IMR-90 (cell line): ENCODE results near the gene ATP7A. TPM values are rescaled to one million over a fixed set of nuclear protein-coding genes. Genes with fewer than 3 reads are reported as not detected.

Source experiments
- ATAC-seq: fragments of 200-7000 bp; cut with Tn5 transposase; 2 replicates; pipeline ENCODE4 v1.9.1; 2020; ENCODE audit warnings: low read depth, mild to moderate bottlenecking, moderate library complexity
- BruUV-seq: library from RNA; stranded (reverse); fragments of 400-500 nt; replicated peaks from 2 replicates; lab custom pipeline; 2021; lab: Mats Ljungman, UMichigan
- CTCF ChIA-PET: fragments of 300-600 bp; formaldehyde crosslinking; extraction: SDS; loops from one replicate; lab custom pipeline; 2021; ENCODE audit warnings: antibody characterized with exemption; lab: Yijun Ruan, JAX
- POLR2A ChIA-PET: fragments of 300-600 bp; sonication (Branson Sonifier 250); formaldehyde crosslinking; loops from one replicate; lab custom pipeline; 2022; ENCODE audit warnings: antibody characterized with exemption; ENCODE audit not compliant: unreplicated experiment; lab: Charles Lee
- DNase-seq: peaks from one replicate; pipeline ENCODE4 v3.0.0; 2013
- H2AFZ ChIP-seq: replicated peaks from 2 replicates; pipeline ENCODE3; 2013; ENCODE audit warnings: low read length, mild to moderate bottlenecking; ENCODE audit not compliant: poor library complexity
- H2AK5ac ChIP-seq: 2 replicates; pipeline ENCODE4 v1.6.1; 2013; ENCODE audit warnings: low read depth, low read length, inconsistent platforms
- H2AK9ac ChIP-seq: replicated peaks from 2 replicates; pipeline ENCODE3; 2013; ENCODE audit warnings: mild to moderate bottlenecking, low read depth, low read length, moderate library complexity; ENCODE audit not compliant: poor library complexity
- H2BK120ac ChIP-seq: 2 replicates; pipeline ENCODE4 v1.6.1; 2013; ENCODE audit warnings: low read depth, low read length, inconsistent platforms
- H2BK15ac ChIP-seq: 3 replicates; pipeline ENCODE4 v1.6.1; 2013; ENCODE audit warnings: low read depth, low read length, inconsistent platforms
- H2BK20ac ChIP-seq: 2 replicates; pipeline ENCODE4 v1.6.1; 2013; ENCODE audit warnings: low read depth, mild to moderate bottlenecking, inconsistent platforms, low read length, moderate library complexity
- H2BK5ac ChIP-seq: 2 replicates; pipeline ENCODE4 v1.6.1; 2013; ENCODE audit warnings: mild to moderate bottlenecking, low read depth, low read length, inconsistent platforms; ENCODE audit not compliant: poor library complexity, severe bottlenecking
- H3K14ac ChIP-seq: replicated peaks from 2 replicates; pipeline ENCODE4 v1.6.1; 2013; ENCODE audit warnings: low read depth, low read length, inconsistent platforms
- H3K18ac ChIP-seq: 2 replicates; pipeline ENCODE4 v1.6.1; 2013; ENCODE audit warnings: low read depth, low read length, control low read depth
- H3K23ac ChIP-seq: 2 replicates; pipeline ENCODE4 v1.6.1; 2013; ENCODE audit warnings: low read depth, low read length, inconsistent platforms
- H3K27ac ChIP-seq: 2 replicates; pipeline ENCODE4 v1.5.1; 2013; ENCODE audit warnings: mild to moderate bottlenecking, control low read depth, low read length; ENCODE audit not compliant: insufficient read depth
- H3K27me3 ChIP-seq: 2 replicates; pipeline ENCODE4 v1.6.1; 2013; ENCODE audit warnings: low read length; ENCODE audit not compliant: control insufficient read depth, insufficient read depth
- H3K36me3 ChIP-seq: 2 replicates; pipeline ENCODE4 v1.6.1; 2013; ENCODE audit warnings: low read length, mixed read lengths; ENCODE audit not compliant: control insufficient read depth, insufficient read depth
- H3K4ac ChIP-seq: 2 replicates; pipeline ENCODE4 v1.6.1; 2013; ENCODE audit warnings: low read depth, low read length, inconsistent platforms
- H3K4me1 ChIP-seq: 2 replicates; pipeline ENCODE4 v1.6.1; 2013; ENCODE audit warnings: low read length, mixed read lengths; ENCODE audit not compliant: control insufficient read depth, insufficient read depth
- H3K4me2 ChIP-seq: 2 replicates; pipeline ENCODE4 v1.6.1; 2013; ENCODE audit warnings: low read depth, mild to moderate bottlenecking, control low read depth, low read length, moderate library complexity
- H3K4me3 ChIP-seq: 2 replicates; pipeline ENCODE4 v1.5.1; 2013; ENCODE audit warnings: low read depth, mild to moderate bottlenecking, control low read depth, low read length, moderate library complexity; ENCODE audit not compliant: insufficient read depth
- H3K56ac ChIP-seq: 2 replicates; pipeline ENCODE4 v1.6.1; 2013; ENCODE audit warnings: low read length, inconsistent platforms; ENCODE audit not compliant: insufficient read depth; ENCODE audit errors: extremely low read depth
- H3K79me1 ChIP-seq, 2 experiments: 2 replicates each; pipeline ENCODE4 v1.6.1; 2013; ENCODE audit warnings: low read length in 2 of 2, inconsistent platforms in 1 of 2, low read depth in 1 of 2
- H3K9ac ChIP-seq: 2 replicates; pipeline ENCODE4 v1.6.1; 2013; ENCODE audit warnings: low read depth, low read length, control low read depth
- H3K9me1 ChIP-seq: 2 replicates; pipeline ENCODE4 v1.6.1; 2013; ENCODE audit warnings: low read length, inconsistent platforms; ENCODE audit not compliant: insufficient read depth
- H3K9me3 ChIP-seq: 2 replicates; pipeline ENCODE4 v1.6.1; 2013; ENCODE audit warnings: low read length; ENCODE audit not compliant: control insufficient read depth, insufficient read depth
- H4K20me1 ChIP-seq: 2 replicates; pipeline ENCODE4 v1.6.1; 2013; ENCODE audit warnings: low read length, inconsistent platforms; ENCODE audit not compliant: insufficient read depth
- H4K5ac ChIP-seq: 2 replicates; pipeline ENCODE4 v1.6.1; 2013; ENCODE audit warnings: mild to moderate bottlenecking, low read depth, low read length, control low read depth
- H4K8ac ChIP-seq, 2 experiments: 2 replicates each; pipeline ENCODE4 v1.6.1; 2013; ENCODE audit warnings: low read depth in 2 of 2, low read length in 2 of 2, control low read depth in 1 of 2, inconsistent platforms in 1 of 2
- H4K91ac ChIP-seq: 2 replicates; pipeline ENCODE4 v1.6.1; 2013; ENCODE audit warnings: low read depth, low read length, inconsistent platforms; ENCODE audit not compliant: insufficient read depth
- BHLHE40 ChIP-seq: fragments of 150-350 bp; IDR thresholded peaks from 2 replicates; pipeline ENCODE4 v1.6.1; 2016; ENCODE audit warnings: mild to moderate bottlenecking, low read depth, low read length
- CEBPB ChIP-seq: IDR thresholded peaks from 2 replicates; pipeline ENCODE4 v1.6.1; 2012; ENCODE audit warnings: low read depth, low read length, improper control_type of control experiment
- CHD1 ChIP-seq: IDR thresholded peaks from 2 replicates; pipeline ENCODE4 v1.6.1; 2012; ENCODE audit warnings: low read depth, low read length, improper control_type of control experiment
- ELK1 ChIP-seq: fragments of 150-350 bp; IDR thresholded peaks from 2 replicates; pipeline ENCODE4 v1.6.1; 2016; ENCODE audit warnings: low read depth, mild to moderate bottlenecking, low read length, moderate library complexity, borderline replicate concordance
- FOS ChIP-seq: fragments of 150-350 bp; IDR thresholded peaks from 2 replicates; pipeline ENCODE4 v1.6.1; 2016; ENCODE audit warnings: low read depth, low read length
- MAFK ChIP-seq: IDR thresholded peaks from 2 replicates; pipeline ENCODE4 v1.6.1; 2012; ENCODE audit warnings: low read depth, low read length, improper control_type of control experiment
- MXI1 ChIP-seq: IDR thresholded peaks from 2 replicates; pipeline ENCODE4 v1.6.1; 2012; ENCODE audit warnings: low read depth, mild to moderate bottlenecking, low read length, moderate library complexity, borderline replicate concordance
- NFE2L2 ChIP-seq: fragments of 150-350 bp; IDR thresholded peaks from 2 replicates; pipeline ENCODE4 v1.6.1; 2016; ENCODE audit warnings: low read depth, mild to moderate bottlenecking, low read length
- POLR2A ChIP-seq: IDR thresholded peaks from 2 replicates; pipeline ENCODE4 v1.6.1; 2012; ENCODE audit warnings: mild to moderate bottlenecking, low read depth, low read length
- RAD21 ChIP-seq: IDR thresholded peaks from 2 replicates; pipeline ENCODE4 v1.6.1; 2012; ENCODE audit warnings: low read length, improper control_type of control experiment
- RFX5 ChIP-seq: IDR thresholded peaks from 2 replicates; pipeline ENCODE4 v1.8.0; 2012; ENCODE audit warnings: low read depth, mild to moderate bottlenecking, low read length, moderate library complexity
- SMC3 ChIP-seq: fragments of 150-350 bp; IDR thresholded peaks from 2 replicates; pipeline ENCODE4 v1.6.1; 2016; ENCODE audit warnings: low read depth, mild to moderate bottlenecking, antibody characterized with exemption, low read length, moderate library complexity
- WGBS, 2 experiments: methylation state at CpG; one replicate each; pipeline versions ENCODE4 v1.1.5 to v1.1.7; 2013; ENCODE audit warnings: missing lambda C conversion rate in 2 of 2; ENCODE audit not compliant: insufficient read length in 1 of 2; ENCODE audit errors: extremely low coverage in 2 of 2; 5-methylcytosine and 5-hydroxymethylcytosine counted together
- dilution Hi-C: fragments of 300-500 bp; cut with HindIII; formaldehyde crosslinking; loops from one replicate; pipeline ENCODE4 v1.14.3; 2018; ENCODE audit warnings: low sequenced_read_pairs; ENCODE audit not compliant: unreplicated experiment
- in situ Hi-C: fragments of 300-500 bp; cut with MboI; formaldehyde crosslinking; loops from 3 replicates; pipeline ENCODE4 v1.14.3; 2019; ENCODE audit warnings: low sequenced_read_pairs, inconsistent platforms, mixed read lengths
- intact Hi-C: fragments of 100-400 bp; cut with micrococcal nuclease; formaldehyde crosslinking; loops from 2 replicates; pipeline ENCODE4 v1.10.0; 2022
- polyA plus RNA-seq, 3 experiments: library from polyadenylated mRNA; depleted of rRNA; stranded (reverse); fragments of >200 nt; gene quantifications; 2 replicates each; pipeline ENCODE4 v1.2.3, GENCODE V29; 2012; ENCODE audit warnings: low replicate concordance in 1 of 3
- total RNA-seq: library from RNA; depleted of rRNA; stranded (reverse); fragments of >200 nt; gene quantifications from 2 replicates; pipeline ENCODE4 v1.2.3, GENCODE V29; 2012
- TF ChIP-seq, protein P1 (sequence below): conservative IDR thresholded peaks from 2 replicates; pipeline ENCODE4 v1.5.1; 2012; ENCODE audit warnings: mild to moderate bottlenecking, low read depth, low read length, improper control_type of control experiment

Gene ATP7A
- total and polyA plus RNA-seq, 2 of the 4 experiments (the other 2 are of a cell fraction) = 4.2 to 22.4 TPM

- H2BK5ac ChIP-seq = no peak overlapping the region
- CTCF ChIA-PET = interaction anchor here (0.7 to 0.8 kb wide), 2 partner anchors 17 to 228 kb away, joined by 3 to 5 read pairs; no protein-coding TSS in a partner anchor
Measured at GRCh38 chrX:77946571-77946970, 36.1 kb downstream of the ATP7A start.

More at GRCh38 chrX:77946571-77946970, 36.1 kb downstream of the ATP7A start:
- H4K8ac ChIP-seq = no peak overlapping the region
- no peak overlapping the region for H4K5ac ChIP-seq
- no peak for TF ChIP-seq BHLHE40
- TF ChIP-seq ELK1 = no peak
- TF ChIP-seq SMC3 = no peak
- no peak for TF ChIP-seq MAFK
- no peak for TF ChIP-seq RAD21
- TF ChIP-seq, protein P1, sequence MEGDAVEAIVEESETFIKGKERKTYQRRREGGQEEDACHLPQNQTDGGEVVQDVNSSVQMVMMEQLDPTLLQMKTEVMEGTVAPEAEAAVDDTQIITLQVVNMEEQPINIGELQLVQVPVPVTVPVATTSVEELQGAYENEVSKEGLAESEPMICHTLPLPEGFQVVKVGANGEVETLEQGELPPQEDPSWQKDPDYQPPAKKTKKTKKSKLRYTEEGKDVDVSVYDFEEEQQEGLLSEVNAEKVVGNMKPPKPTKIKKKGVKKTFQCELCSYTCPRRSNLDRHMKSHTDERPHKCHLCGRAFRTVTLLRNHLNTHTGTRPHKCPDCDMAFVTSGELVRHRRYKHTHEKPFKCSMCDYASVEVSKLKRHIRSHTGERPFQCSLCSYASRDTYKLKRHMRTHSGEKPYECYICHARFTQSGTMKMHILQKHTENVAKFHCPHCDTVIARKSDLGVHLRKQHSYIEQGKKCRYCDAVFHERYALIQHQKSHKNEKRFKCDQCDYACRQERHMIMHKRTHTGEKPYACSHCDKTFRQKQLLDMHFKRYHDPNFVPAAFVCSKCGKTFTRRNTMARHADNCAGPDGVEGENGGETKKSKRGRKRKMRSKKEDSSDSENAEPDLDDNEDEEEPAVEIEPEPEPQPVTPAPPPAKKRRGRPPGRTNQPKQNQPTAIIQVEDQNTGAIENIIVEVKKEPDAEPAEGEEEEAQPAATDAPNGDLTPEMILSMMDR = no peak
- no peak for TF ChIP-seq RFX5
- no peak for TF ChIP-seq CHD1
- no peak for TF ChIP-seq FOS
- TF ChIP-seq MXI1 = no peak
- TF ChIP-seq NFE2L2 = no peak
- TF ChIP-seq POLR2A = no peak
- no peak for TF ChIP-seq CEBPB
- H3K27me3 ChIP-seq = no peaks in the 10 kb centered on the region
- H2BK120ac ChIP-seq = no peak overlapping the region
- dilution Hi-C loops (no loop called here), in situ Hi-C loops (no loop called here), intact Hi-C loops (no loop called here)
- peaks cover 2% of the 10 kb centered on the region; the same call in 1 of the 2 replicates for H3K4me1 ChIP-seq
- no peak overlapping the region for H3K27ac ChIP-seq
- H3K56ac ChIP-seq = no peak overlapping the region
- no peaks in the 10 kb centered on the region for H3K36me3 ChIP-seq
- ATAC-seq (no peak), DNase-seq (no peak)
- no peak overlapping the region for H3K14ac ChIP-seq
- H3K18ac ChIP-seq = no peak overlapping the region
- no peaks in the 10 kb centered on the region for H4K20me1 ChIP-seq
- WGBS, 2 experiments = no CpG with 5 or more reads among the region's 2 CpGs
- no peak overlapping the region for H3K4me3 ChIP-seq
- no peak overlapping the region for H2AK9ac ChIP-seq
- H3K79me1 ChIP-seq = 0 out of 4 replicates have a peak, but pooled peaks cover 0 to 4% of the 10 kb centered on the region in 2 experiments
- H3K9me1 ChIP-seq = no peaks in the 10 kb centered on the region
- no peak overlapping the region for H2BK20ac ChIP-seq
- no peak overlapping the region for H3K4me2 ChIP-seq
- H2BK15ac ChIP-seq = no peak overlapping the region
- no peak overlapping the region for H3K23ac ChIP-seq
- no peak overlapping the region for H4K91ac ChIP-seq
- H3K9me3 ChIP-seq = no peaks in the 10 kb centered on the region
- no peak overlapping the region for H3K4ac ChIP-seq
- POLR2A ChIA-PET = no interaction called here
- no TSS peak for BruUV-seq
- no peak overlapping the region for H3K9ac ChIP-seq
- no peak overlapping the region for H2AFZ ChIP-seq
- H2AK5ac ChIP-seq = no peak overlapping the region
